Suppressor macrophage (primary cell): ENCODE data around the gene RAB9A.
"Not testable (repeated sequence)": the region's sequence is repeated elsewhere in the genome, so short reads cannot be mapped to it uniquely, and the experiment has no call there.

Experiments
- DNase-seq, 4 experiments: peaks; one replicate each; pipeline ENCODE4 v3.0.0-alpha.2; 2020 to 2022

RAB9A gene

GRCh38 chrX:13702111-13702789 lies 13.3 kb downstream of the RAB9A start:
- peak; percentile 5 to 46 (median 38) for DNase-seq

DNA sequence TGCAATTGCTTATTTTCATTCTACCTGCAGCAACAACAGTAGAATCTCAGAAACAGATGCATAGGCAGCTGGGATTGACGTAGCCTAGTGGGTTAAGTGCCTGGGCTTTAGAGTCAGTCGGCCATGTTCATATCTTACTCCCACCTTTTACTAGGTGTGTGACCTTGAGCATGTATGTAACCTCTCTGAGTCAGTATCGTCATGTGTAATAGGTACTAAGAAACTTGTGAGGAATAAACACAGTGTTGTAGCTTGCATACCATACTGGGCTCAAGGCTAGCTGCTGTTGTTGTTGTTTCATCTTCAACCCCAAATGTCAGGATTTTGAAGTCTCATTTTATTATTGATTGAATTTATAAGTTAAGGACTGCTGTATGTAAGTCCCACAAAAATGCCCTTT lies 14.2 kb downstream of the RAB9A start:
- no peak for DNase-seq

DNA sequence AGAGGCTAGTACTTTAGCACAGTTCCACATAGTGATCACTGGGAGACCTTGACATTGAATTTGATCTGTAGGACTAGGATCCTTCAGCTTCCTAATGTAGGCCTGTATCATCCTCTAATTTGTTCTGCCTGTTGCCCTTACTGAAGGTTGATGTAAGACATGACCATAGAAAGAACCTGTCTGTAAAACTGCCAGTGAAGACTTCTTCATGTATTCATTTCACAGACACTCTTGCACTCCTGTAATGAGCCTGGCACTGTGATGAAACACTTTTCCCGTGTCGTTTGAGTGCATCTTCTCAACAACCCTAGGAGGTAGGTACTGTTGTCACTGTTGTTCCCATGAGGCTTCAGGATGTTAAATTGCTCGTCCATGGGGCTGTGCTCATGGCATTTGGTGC lies 14.7 kb downstream of the RAB9A start:
- DNase-seq = no peak

DNA sequence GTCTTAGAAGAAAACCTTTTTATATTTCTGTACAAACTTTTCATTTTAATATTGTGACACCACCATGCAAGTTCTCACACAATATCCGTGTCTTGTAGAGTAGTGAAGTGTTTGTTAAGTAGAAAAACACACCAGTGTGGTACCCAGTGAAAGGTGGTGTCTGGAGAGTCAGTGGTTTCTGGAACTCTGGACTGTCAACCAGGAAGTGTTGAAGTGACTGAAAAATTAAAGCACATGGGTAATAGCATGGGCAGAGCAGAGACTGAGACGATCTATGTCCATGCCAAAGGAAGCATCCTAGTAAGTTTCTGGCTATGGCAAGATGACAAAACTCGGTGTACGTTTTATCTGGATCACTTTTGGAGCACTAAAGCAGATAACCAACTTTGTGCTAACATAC lies 22.2 kb downstream of the RAB9A start:
- DNase-seq = no peak

- DNase-seq = no peak
Measured at GRCh38 chrX:13716455-13716854, 27.5 kb downstream of the RAB9A start.

DNA sequence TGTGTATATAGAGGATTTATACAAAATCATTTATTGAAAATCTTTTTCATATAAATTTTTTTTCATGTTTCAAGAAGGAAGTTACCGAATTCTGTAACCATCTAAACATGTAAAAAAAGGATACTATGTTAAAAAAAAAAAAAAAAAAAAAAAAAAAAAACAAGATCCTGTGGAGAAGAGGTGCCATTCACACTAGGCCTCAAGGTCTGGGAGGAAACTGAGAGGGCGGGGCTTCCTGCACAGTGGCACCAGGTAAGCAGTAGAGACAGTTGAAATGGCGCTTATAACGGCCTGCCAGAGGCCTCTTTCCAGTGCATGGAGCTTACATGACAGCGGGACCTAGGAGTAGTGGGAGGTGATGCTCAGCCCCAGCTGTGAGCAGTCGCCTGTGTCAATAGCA lies 28.0 kb downstream of the RAB9A start:
- DNase-seq = no peak

DNA sequence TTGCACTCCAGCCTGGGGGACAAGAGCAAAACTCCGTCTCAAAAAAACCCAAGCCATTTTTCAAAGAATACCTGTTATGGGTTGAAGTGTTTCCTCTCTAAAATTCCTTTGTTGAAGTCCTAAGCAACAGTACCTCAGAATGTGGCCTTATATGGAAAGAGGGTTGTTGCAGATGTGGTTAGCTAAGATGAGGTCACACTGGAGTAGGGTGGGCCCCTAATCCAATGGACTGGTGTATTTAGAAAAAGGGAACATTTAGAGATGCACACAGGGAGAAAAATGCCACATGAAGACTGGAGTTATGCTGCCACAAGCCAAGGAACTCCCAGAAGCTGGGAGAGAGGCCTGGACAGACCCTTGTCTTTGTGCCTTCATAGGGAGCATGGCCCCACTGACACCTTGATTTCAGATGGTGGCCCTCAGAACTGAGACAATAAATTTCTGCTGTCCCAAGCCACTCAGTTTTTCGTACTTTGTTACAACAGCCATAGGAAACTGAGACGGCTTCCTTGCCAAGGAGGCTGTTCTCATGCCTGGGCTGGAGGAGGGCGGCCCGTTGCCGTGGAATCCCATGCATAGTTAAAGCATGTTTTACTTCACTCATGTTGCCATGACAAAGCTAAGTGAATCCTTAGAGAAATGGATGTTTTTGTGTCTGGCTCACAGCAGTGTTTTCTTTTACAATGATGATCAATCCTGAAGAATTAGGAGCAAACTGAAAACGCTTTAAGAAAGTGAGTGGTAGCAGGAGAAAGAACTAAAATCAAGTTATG lies 29.0 kb downstream of the RAB9A start:
- DNase-seq = no peak

GRCh38 chrX:13719192-13719856 lies 30.4 kb downstream of the RAB9A start:
- DNase-seq = no peak

DNA sequence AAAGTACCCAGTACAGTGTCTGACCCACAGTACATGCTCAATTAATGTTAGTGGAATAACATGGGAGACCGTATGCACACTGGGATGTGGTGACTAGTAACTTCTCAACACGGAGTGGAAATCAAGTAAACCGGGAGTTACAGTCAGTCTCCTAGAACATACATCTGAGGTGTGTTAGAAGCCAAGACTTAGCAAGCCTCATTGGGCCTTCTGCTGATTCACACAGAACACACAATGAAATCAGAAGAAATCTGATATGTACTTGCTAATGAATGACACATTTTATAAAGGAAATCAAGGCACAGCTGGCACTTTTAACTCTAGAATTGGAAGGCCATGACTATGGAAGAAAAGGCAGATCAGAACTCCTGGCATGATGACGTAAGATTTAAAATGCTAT lies 32.4 kb downstream of the RAB9A start:
- no peak for DNase-seq

DNA sequence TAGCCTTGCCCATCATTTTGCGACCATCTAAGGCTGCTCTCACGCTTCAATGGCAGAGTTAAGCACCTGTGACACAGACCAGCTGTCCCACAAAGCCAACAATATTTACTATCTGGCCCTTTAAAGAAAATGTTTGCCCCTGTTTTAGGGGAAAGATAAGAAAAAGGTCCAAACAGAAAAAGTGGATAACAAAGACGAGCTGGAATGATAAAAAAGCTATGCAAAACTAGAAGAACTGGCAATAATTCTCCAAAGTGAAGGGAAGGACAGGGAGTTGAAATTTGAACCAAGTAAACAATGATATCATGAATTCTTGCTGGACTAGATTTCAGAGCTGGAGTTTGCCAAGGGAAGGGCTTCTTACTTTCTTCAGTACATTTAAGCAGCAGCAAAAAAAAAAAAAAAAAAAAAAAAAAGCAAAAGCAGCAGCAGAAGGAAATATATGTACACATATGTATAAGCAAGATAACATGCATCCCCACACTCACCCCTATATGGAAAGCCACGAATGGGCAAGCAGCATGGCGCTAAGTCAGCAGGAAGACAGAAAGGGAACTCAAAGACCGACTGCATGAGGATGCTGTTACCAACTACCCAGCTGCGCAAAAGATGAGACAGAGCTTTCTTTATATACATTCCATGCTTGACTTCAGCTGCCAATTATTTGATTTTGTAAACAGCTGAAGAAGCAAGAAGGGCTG lies 33.0 kb downstream of the RAB9A start:
- DNase-seq = peak in 1 of 4 experiments; percentile 22

- DNase-seq = not testable (repeated sequence)
Measured at GRCh38 chrX:13724878-13725277, 36.0 kb downstream of the RAB9A start.

- DNase-seq = not testable (repeated sequence)
Measured at GRCh38 chrX:13726583-13726982, 37.7 kb downstream of the RAB9A start.

DNA sequence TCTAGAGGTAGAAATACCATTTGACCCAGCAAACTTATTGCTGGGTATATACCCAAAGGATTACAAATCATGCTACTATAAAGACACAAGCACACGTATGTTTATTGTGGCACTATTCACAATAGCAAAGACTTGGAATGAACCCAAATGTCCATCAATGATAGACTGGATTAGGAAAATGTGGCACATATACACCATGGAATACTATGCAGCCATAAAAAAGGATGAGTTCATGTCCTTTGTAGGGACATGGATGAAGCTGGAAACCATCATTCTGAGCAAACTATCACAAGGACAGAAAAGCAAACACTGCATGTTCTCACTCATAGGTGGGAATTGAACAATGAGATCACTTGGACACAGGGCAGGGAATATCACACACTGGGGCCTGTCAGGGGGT lies 41.6 kb downstream of the RAB9A start:
- DNase-seq = not testable (repeated sequence)

DNA sequence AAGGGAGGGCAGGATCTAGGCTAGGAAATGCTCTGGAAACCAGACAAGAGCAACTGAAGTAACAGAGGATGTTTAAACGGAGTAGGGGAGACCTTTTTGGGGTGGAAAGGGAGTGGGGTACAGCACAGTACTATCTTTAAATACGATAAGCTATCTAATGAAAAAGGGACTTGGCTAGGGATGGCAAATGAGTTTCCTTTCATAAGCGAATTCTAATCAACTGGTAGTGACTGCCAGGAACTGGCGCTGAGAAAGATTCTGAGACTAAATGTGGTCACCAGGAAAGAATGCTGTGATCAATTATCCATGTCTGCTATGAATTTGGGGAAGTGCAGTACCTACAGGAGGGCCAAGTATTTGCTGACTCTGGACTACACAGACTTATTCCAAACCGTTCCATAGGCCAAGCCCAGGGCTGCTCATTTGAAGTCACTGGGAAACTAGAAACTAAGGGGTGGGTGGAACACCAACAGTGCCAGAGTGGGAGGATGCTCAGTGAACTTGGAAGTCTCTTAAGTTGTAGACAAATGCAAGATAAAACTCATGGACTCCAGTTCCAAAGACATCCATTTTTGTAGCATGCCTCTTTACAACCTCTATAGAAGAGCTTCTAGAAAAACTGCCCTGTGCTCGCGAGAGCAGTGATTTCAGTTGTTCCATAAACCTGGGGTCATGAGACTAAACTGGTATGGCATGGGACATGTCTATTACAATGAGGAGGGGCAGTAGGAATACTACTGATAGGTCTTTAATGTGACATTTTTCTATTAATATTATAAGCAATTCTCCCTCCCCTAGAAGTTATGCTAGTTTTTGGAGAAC lies 43.5 kb downstream of the RAB9A start:
- DNase-seq = no peak

DNA sequence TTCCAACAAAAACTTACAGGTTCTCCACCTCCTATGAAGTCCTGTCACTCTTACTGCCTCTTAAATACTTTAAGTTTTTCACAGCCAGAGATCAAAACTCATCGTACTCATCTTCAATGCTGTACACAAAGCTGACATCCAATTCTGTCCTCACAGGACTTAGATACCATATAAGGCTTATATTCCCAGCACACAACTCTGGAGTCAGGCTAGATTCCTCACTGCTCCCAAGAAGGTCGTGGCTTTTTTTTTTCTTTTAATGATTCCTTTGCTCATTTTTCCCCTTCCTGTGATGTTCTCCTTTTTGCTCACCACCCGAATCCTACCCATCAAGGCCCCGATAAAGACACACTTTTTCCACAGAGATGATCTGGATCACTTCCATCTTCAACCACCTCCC lies 44.6 kb downstream of the RAB9A start:
- DNase-seq = no peak

DNA sequence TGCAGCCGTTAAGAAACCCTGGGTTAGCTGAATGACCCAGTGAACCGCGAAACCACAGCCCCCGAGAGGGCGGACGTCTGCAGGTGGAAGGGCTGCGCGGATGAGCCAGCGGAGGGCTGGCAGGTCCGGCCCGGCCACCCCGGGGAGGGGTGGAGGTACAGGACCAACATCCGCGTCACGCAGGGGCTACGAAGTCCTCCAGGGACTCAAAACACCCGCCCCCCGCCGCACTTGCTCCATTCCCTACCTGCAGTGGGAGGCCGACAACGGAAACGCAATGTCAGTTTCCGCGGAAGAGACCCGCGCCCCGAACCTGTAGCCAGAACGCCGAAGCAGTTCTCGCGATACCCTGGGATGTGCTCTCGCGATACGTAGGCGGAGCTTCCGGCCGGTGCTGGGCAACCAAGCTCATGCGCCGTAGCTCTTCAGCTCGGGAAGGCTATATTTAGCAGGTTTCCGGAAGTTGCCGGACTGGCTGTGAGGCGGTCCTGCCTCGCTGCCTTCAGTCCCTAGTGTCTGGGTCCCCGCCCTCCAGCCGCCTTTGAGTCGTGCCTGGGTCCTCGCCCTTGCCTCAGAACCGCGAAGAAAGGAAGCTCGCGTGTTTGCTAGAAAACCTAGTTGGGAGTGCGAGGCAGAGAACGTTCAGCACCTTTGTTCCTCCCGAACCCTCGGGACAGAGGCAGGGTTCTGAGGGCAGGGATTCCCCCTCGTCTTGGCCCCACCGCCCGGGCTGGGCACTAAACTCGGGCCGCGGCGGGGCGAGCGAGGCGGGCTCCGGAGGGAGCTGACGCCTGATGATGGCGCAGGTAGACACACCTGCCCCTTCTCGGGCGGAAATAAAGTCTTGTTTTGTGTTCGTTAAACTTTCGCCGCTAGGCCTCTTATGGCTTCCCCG lies 45.6 kb downstream of the RAB9A start, which contains the start of the genes OFD1 and TRAPPC2:
Gene OFD1 (plus strand): TSS at position 471 of the 895 bp plus-strand sequence. CDS start 324 bp downstream, at position 795.
Gene TRAPPC2 (minus strand): TSS at position 343 of the 895 bp plus-strand sequence. CDS start 14,657 bp downstream, outside the sequence.
- DNase-seq = peak; percentile 91 to 96 (median 94)

GRCh38 chrX:13741695-13742094 lies 52.8 kb downstream of the RAB9A start:
- DNase-seq = no peak

DNA sequence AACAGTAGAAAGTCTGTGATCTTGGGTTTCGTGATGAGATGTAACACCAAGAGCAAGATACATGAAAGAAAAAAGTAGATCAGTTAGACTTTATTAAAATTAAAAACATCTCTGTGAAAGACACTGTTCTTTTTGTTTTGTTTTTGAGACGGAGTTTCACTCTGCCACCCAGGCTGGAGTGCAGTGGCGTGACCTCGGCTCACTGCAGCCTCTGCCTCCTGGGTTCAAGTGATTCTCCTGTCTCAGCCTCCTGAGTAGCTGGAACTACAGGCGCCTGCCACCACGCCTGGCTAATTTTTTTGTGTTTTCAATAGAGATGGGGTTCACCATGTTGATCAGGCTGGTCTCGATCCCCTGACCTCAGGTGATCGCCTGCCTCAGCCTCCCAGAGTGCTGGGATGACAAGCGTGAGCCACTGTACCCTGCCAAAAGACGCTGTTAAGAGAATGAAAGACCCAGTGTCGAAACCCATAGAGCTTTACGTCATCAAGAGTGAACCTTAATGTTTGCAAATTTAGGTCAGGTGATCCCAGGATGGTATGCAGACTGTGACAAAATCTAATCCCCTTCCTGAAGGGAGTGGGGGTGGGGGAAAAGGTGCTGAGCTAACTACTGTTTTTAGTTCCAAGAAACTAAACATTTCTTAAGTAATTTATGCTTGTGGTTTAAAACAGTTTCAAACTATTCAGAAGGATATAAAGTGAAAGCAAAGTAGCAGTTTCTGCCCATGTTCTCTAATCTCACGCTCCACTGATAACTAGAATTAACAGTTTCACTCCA lies 53.7 kb downstream of the RAB9A start:
- peak; percentile 20 to 43 (median 26) for DNase-seq

DNA sequence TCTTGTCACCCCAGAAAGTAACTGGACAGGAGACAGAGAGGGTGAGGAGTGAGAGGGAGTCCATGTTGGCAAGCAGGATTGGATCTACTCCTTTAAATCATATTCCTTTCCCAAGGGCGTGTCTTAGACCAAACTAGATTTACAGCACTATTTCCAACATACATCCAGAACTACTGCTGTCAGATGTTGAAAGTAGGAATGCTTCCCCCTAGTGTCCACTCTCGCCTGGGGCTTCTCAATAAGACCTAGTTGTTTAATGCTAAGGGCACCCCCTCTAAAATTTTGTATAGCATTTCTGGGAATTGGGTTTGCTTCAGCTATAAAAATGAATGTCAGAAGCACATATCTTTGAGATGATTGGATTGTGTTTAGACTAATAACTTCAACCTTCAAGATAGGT lies 58.9 kb downstream of the RAB9A start:
- peak in 3 of 4 experiments; percentile 33 to 62 (median 62) for DNase-seq

DNA sequence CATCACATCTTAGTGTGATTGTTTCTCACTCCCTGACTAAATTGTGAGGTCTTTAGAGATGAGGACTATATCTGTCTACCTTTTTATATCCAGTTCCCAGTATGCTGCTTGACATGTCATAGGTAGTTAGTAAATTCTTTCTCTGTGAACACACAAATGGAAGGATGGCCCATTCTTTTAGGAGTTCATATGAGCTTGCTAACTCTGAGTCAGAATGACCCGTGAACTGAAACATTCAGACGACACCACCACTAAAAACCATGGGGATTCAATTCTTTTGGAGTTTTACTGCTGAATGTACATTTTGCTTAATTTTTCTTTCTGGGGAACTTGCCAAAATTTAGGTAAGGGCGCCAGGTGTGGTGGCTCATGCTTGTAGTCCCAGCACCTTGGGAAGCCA lies 59.6 kb downstream of the RAB9A start:
- no peak for DNase-seq
